Measurements from ENCODE around the gene RNU11.

DNA sequence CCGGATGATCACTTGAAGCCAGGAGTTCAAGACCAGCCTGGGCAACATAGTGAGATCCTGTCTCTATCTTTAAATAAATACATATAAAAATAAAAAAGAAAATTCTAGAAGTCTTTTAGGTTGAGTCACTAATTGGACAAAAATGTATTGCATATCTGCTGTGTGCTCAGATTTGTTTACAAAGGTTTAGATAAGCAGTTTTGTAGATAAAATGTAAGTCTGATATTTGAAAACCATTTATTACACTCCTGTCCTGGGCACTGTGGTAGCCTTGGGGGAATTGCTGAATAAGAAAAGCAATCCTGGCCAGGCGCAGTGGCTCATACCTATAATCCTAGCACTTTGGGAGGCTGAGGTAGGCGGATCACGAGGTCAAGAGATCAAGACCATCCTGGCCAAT, 31.8 kb downstream of the RNU11 start:
- TF ChIP-seq EZH2 (IDR thresholded peaks at IDR 0.05; ENCODE audit: low read depth, unreplicated experiment) (no peak), POLR2AphosphoS5 (IDR thresholded peaks at IDR 0.05; ENCODE audit: low read depth) (no peak)

Measured in GM23338 (cell line).